GM13976 (cell line): ENCODE results near the gene RAB11FIP4.

ENCODE experiments used
- DNase-seq: peaks from one replicate; pipeline ENCODE4 v3.0.0; 2012; ENCODE audit warnings: low spot score
- CTCF ChIP-seq: IDR thresholded peaks from 2 replicates; pipeline ENCODE4 v1.5.1; 2012; ENCODE audit warnings: borderline replicate concordance, mild to moderate bottlenecking; ENCODE audit not compliant: insufficient read depth; ENCODE audit errors: extremely low read depth, missing control alignments, control extremely low read depth
- in situ Hi-C: fragments of 300-500 bp; cut with MboI; formaldehyde crosslinking; loops from one replicate; pipeline ENCODE4 v1.12.0; 2022; ENCODE audit warnings: low sequenced_read_pairs, mixed read lengths, inconsistent platforms; ENCODE audit not compliant: unreplicated experiment

Gene RAB11FIP4

GRCh38 chr17:31387438-31387837 lies 4.0 kb upstream of the RAB11FIP4 start:
- TF ChIP-seq CTCF, result no peak
- in situ Hi-C loops, result no loop called here
- DNase-seq, result no peak

GRCh38 chr17:31388351-31388750 lies 3.1 kb upstream of the RAB11FIP4 start:
- no peak for DNase-seq
- in situ Hi-C loops, result no loop called here
- TF ChIP-seq CTCF, result no peak

GRCh38 chr17:31388770-31389656 lies 2.5 kb upstream of the RAB11FIP4 start:
- in situ Hi-C loops, result no loop called here
- peak; percentile 76 for DNase-seq
- peak; percentile 62 for TF ChIP-seq CTCF

- TF ChIP-seq CTCF, result no peak
- no peak for DNase-seq
- in situ Hi-C loops, result no loop called here
Measured at GRCh38 chr17:31389657-31390381, 1.7 kb upstream of the RAB11FIP4 start.

- no peak for TF ChIP-seq CTCF
- in situ Hi-C loops, result no loop called here
- DNase-seq, result no peak
Measured at GRCh38 chr17:31390426-31390747, 1.1 kb upstream of the RAB11FIP4 start.

- TF ChIP-seq CTCF, result no peak
- in situ Hi-C loops, result no loop called here
- DNase-seq, result no peak
Measured at GRCh38 chr17:31390748-31391495, 553 bp upstream of the RAB11FIP4 start.
